Measurements from ENCODE around the gene LRRC1. TPM values are rescaled to one million over a fixed set of nuclear protein-coding genes. Genes with fewer than 3 reads are reported as not detected.

LRRC1 gene
- total and polyA plus RNA-seq, 2 donors (not counting 3 experiments of a cell fraction or from before 2014, with no cell fraction given), result 5.6 to 11.7 TPM

- POLR2A ChIA-PET, result no interaction called here
- dilution Hi-C loops (cut with MboI; ENCODE audit: extremely low pct_ligation_motif_present, low sequenced_read_pairs), result no loop called here
- FAIRE-seq, result no peak
These were observed 94.1 kb downstream of the LRRC1 start for GRCh38 chr6:53888931-53889330.

DNA sequence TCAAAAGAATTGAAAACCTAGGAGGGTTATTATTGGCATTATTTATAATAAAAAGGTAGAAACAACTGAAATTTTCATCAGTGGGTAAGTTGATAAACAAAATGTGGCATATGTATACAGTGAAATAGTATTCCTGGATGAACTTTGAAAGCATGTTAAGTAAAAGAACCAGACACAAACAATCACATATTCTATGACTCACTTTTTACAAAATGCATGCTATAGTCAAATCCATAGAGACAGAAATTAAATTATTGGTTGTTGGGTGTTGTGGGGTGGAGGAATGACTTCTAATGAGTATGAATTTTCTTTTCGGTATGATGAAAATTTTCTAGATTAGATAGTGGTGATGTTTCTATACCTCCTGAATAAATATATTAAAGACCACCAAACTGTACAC lies 94.6 kb downstream of the LRRC1 start:
- ChIA-PET CTCF (interaction anchor here (1.7 kb wide), 1 partner anchor 93 kb away, joined by 3 read pairs; no protein-coding TSS in a partner anchor), POLR2A (no interaction called here)
- intact Hi-C loops (cut with micrococcal nuclease), result no loop called here
- H3K9ac ChIP-seq (replicated peaks; ENCODE audit: extremely low read depth, insufficient read depth, low read length), result no peak overlapping the region
- H3K27me3 ChIP-seq (ENCODE audit: control insufficient read depth in 2 of 2, insufficient read depth in 2 of 2, low read length in 2 of 2), result no peaks in the 10 kb centered on the region
- no peaks in the 10 kb centered on the region for H3K36me3 ChIP-seq (ENCODE audit: control insufficient read depth in 2 of 2, extremely low read depth in 1 of 2, insufficient read depth in 2 of 2, low read length in 2 of 2)
- no peak overlapping the region for H3K27ac ChIP-seq (ENCODE audit: insufficient read depth, low read depth, low read length)
- no peaks in the 10 kb centered on the region for H3K9me3 ChIP-seq (replicated peaks; ENCODE audit: control insufficient read depth, insufficient read depth, low read length)
- H3K4me3 ChIP-seq (replicated peaks in 1 of 3; ENCODE audit: insufficient read depth in 1 of 3, low read depth in 1 of 3, low read length in 3 of 3), result no peak overlapping the region
- dilution Hi-C loops (cut with MboI; ENCODE audit: extremely low pct_ligation_motif_present, low sequenced_read_pairs), result no loop called here
- H4K20me1 ChIP-seq (replicated peaks; ENCODE audit: control insufficient read depth, extremely low read depth, insufficient read depth, low read length), result no peaks in the 10 kb centered on the region
- H2AFZ ChIP-seq (ENCODE audit: low read depth, low read length), result no peak overlapping the region
- FAIRE-seq (no peak), DNase-seq (ENCODE audit: low read depth, low spot score) (no peak)
- no peaks in the 10 kb centered on the region for H3K9me1 ChIP-seq (replicated peaks; ENCODE audit: control insufficient read depth, extremely low read depth, insufficient read depth, low read length)
- peaks cover 5% of the 10 kb centered on the region for H3K4me1 ChIP-seq (ENCODE audit: control insufficient read depth, extremely low read depth, insufficient read depth, low read length)
- no peak for TF ChIP-seq GATA2 (IDR thresholded peaks at IDR 0.05; ENCODE audit: insufficient read depth, insufficient read length, low read depth, low read length)
- TF ChIP-seq EZH2 (IDR thresholded peaks at IDR 0.05; ENCODE audit: borderline replicate concordance, low read depth, low read length, severe bottlenecking), result no peak
- TF ChIP-seq POLR2A (IDR thresholded peaks at IDR 0.05; ENCODE audit: low read depth, low read length), result no peak
- TF ChIP-seq FOS (IDR thresholded peaks at IDR 0.05; ENCODE audit: borderline replicate concordance, insufficient read depth, low read length), result no peak
- TF ChIP-seq MYC (IDR thresholded peaks at IDR 0.05; ENCODE audit: low read depth, low read length), result no peak
- no peak for TF ChIP-seq JUN (IDR thresholded peaks at IDR 0.05; ENCODE audit: borderline replicate concordance, insufficient read depth, insufficient read length, low read depth)
- TF ChIP-seq CTCF (IDR thresholded peaks at IDR 0.05; ENCODE audit: extremely low read depth in 1 of 2, insufficient read depth in 1 of 2, low read depth in 1 of 2, low read length in 2 of 2), result no peak
- TF ChIP-seq POLR2AphosphoS5 (IDR thresholded peaks at IDR 0.05; ENCODE audit: insufficient read depth, low read depth, low read length), result no peak
- no peak for TF ChIP-seq MAX (IDR thresholded peaks at IDR 0.05; ENCODE audit: insufficient read depth, insufficient read length)
- no TSS peak for BruUV-seq (replicated peaks)
- no peak overlapping the region for H3K4me2 ChIP-seq (ENCODE audit: insufficient read depth, low read length)
- H3K79me2 ChIP-seq (ENCODE audit: control insufficient read depth, insufficient read depth, low read length), result no peaks in the 10 kb centered on the region

More at GRCh38 chr6:53888931-53889330, 94.1 kb downstream of the LRRC1 start:
- intact Hi-C loops (cut with micrococcal nuclease), result no loop called here
- Histone ChIP-seq H3K4me1 (ENCODE audit: control insufficient read depth, extremely low read depth, insufficient read depth, low read length) (peaks cover 5% of the 10 kb centered on the region), H3K27ac (ENCODE audit: insufficient read depth, low read depth, low read length) (no peak overlapping the region), H3K9me1 (replicated peaks; ENCODE audit: control insufficient read depth, extremely low read depth, insufficient read depth, low read length) (no peaks in the 10 kb centered on the region), H3K9me3 (replicated peaks; ENCODE audit: control insufficient read depth, insufficient read depth, low read length) (no peaks in the 10 kb centered on the region), H3K4me2 (ENCODE audit: insufficient read depth, low read length) (no peak overlapping the region), H3K27me3 (ENCODE audit: control insufficient read depth in 2 of 2, insufficient read depth in 2 of 2, low read length in 2 of 2) (no peaks in the 10 kb centered on the region), H3K9ac (replicated peaks; ENCODE audit: extremely low read depth, insufficient read depth, low read length) (no peak overlapping the region), H2AFZ (ENCODE audit: low read depth, low read length) (no peak overlapping the region), H4K20me1 (replicated peaks; ENCODE audit: control insufficient read depth, extremely low read depth, insufficient read depth, low read length) (no peaks in the 10 kb centered on the region), H3K79me2 (ENCODE audit: control insufficient read depth, insufficient read depth, low read length) (no peaks in the 10 kb centered on the region), H3K4me3 (replicated peaks in 1 of 3; ENCODE audit: insufficient read depth in 1 of 3, low read depth in 1 of 3, low read length in 3 of 3) (no peak overlapping the region), H3K36me3 (ENCODE audit: control insufficient read depth in 2 of 2, extremely low read depth in 1 of 2, insufficient read depth in 2 of 2, low read length in 2 of 2) (no peaks in the 10 kb centered on the region)
- CTCF ChIA-PET, result interaction anchor here (0.7 to 1.7 kb wide), 2 partner anchors 12 to 93 kb away, joined by 3 read pairs; no protein-coding TSS in a partner anchor
- no peak for TF ChIP-seq MAX (IDR thresholded peaks at IDR 0.05; ENCODE audit: insufficient read depth, insufficient read length)
- TF ChIP-seq GATA2 (IDR thresholded peaks at IDR 0.05; ENCODE audit: insufficient read depth, insufficient read length, low read depth, low read length), result no peak
- BruUV-seq (replicated peaks), result no TSS peak
- no peak for DNase-seq (ENCODE audit: low read depth, low spot score)
